Brain microvascular endothelial cell (primary cell): ENCODE data around the gene TRAPPC8.
"Not testable (repeated sequence)": the region's sequence is repeated elsewhere in the genome, so short reads cannot be mapped to it uniquely, and the experiment has no call there.

Experiments used
- DNase-seq: peaks from one replicate; pipeline ENCODE4 v3.0.0-alpha.2; 2020
- H3K27ac ChIP-seq: fragments of 250-450 bp; sonication (Bioruptor Pico); 2 replicates; pipeline ENCODE4 v1.5.1; 2020; ENCODE audit warnings: mild to moderate bottlenecking, moderate library complexity
- H3K27me3 ChIP-seq: fragments of 250-450 bp; sonication (Bioruptor Pico); replicated peaks from 2 replicates; pipeline ENCODE4 v1.5.1; 2020; ENCODE audit warnings: mild to moderate bottlenecking
- H3K36me3 ChIP-seq: fragments of 250-450 bp; sonication (Bioruptor Pico); replicated peaks from 2 replicates; pipeline ENCODE4 v1.5.1; 2020; ENCODE audit warnings: mild to moderate bottlenecking
- H3K4me3 ChIP-seq: 2 replicates; pipeline ENCODE4 v1.5.1; 2011; ENCODE audit warnings: low read depth, mild to moderate bottlenecking, control low read depth, low read length, moderate library complexity
- CTCF ChIP-seq: IDR thresholded peaks from 2 replicates; pipeline ENCODE4 v1.5.1; 2011; ENCODE audit warnings: low read depth, mild to moderate bottlenecking, moderate library complexity, low read length, control low read depth, inconsistent platforms; ENCODE audit errors: missing control alignments
- in situ Hi-C: cut with HindIII; loops from 2 replicates; pipeline ENCODE4 v1.10.0; 2017; ENCODE audit warnings: low sequenced_read_pairs, low pct_ligation_motif_present

The TRAPPC8 gene

GRCh38 chr18:31965316-31965970 lies 22.5 kb upstream of the TRAPPC8 start:
- no peaks in the 10 kb centered on the region for H3K27me3 ChIP-seq
- no peak for DNase-seq
- H3K27ac ChIP-seq = no peak overlapping the region
- no peaks in the 10 kb centered on the region for H3K36me3 ChIP-seq
- in situ Hi-C loops = no loop called here
- no peak for TF ChIP-seq CTCF
- H3K4me3 ChIP-seq = no peak overlapping the region

DNA sequence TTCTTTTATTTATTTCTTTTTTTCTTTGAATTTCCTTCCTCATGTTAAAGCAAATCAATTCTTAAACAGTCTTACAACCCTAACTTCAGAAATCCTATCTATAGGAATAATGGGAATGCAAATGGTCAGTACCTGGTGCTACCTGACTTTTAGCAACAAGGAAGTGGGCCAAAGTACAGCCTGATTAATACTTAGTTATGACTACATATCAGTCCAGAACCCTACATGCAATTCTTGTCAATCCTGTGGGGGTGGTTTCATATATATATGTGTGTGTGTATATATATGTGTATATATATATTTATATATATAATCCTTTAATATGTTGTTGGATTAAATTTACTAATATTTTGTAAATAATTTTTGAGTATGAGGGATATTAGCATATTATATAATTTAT lies 14.8 kb upstream of the TRAPPC8 start:
- in situ Hi-C loops = no loop called here
- no peak for TF ChIP-seq CTCF
- Histone ChIP-seq H3K27ac (no peak overlapping the region), H3K4me3 (no peak overlapping the region), H3K27me3 (no peaks in the 10 kb centered on the region), H3K36me3 (no peaks in the 10 kb centered on the region)
- no peak for DNase-seq

GRCh38 chr18:31954349-31954748 lies 11.4 kb upstream of the TRAPPC8 start:
- Histone ChIP-seq H3K27ac (no peak overlapping the region), H3K27me3 (no peaks in the 10 kb centered on the region), H3K4me3 (no peak overlapping the region), H3K36me3 (no peaks in the 10 kb centered on the region)
- no peak for TF ChIP-seq CTCF
- in situ Hi-C loops = no loop called here
- DNase-seq = peak; percentile 33

- DNase-seq, H3K27ac ChIP-seq, H3K36me3 ChIP-seq, H3K4me3 ChIP-seq, in situ Hi-C loops, H3K27me3 ChIP-seq: not testable (repeated sequence)
These were observed 10.8 kb upstream of the TRAPPC8 start for GRCh38 chr18:31953699-31954098.

DNA sequence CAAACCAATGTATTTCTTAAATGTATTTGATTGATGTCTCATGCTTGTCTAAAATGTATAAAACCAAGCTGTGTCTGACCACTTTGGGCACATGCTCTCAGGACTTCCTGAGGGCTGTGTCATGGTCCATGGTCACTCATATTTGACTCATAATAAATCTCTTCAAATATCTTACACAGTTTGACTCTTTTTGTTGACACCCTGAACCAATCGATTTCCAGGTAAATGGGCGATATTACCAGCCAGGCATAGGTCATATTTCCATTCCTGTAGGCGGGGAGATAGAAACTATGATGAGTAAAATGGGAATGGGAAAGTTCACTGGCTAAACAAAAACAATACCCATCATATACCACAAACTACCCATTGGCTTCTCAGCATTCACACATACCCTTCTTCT lies 9.3 kb upstream of the TRAPPC8 start:
- no peak for DNase-seq
- no peak overlapping the region for H3K27ac ChIP-seq
- TF ChIP-seq CTCF = no peak
- H3K4me3 ChIP-seq = no peak overlapping the region
- in situ Hi-C loops = no loop called here
- no peaks in the 10 kb centered on the region for H3K27me3 ChIP-seq
- H3K36me3 ChIP-seq = no peaks in the 10 kb centered on the region

- Histone ChIP-seq H3K27me3 (no peaks in the 10 kb centered on the region), H3K27ac (no peak overlapping the region), H3K4me3 (no peak overlapping the region), H3K36me3 (no peaks in the 10 kb centered on the region)
- in situ Hi-C loops = no loop called here
- no peak for DNase-seq
- TF ChIP-seq CTCF = no peak
These were observed 7.7 kb upstream of the TRAPPC8 start for GRCh38 chr18:31950583-31950982.

- DNase-seq, H3K36me3 ChIP-seq, H3K27ac ChIP-seq, H3K4me3 ChIP-seq, in situ Hi-C loops, H3K27me3 ChIP-seq: not testable (repeated sequence)
These were observed 5.4 kb upstream of the TRAPPC8 start for GRCh38 chr18:31948349-31948748.
